GM19193 (cell line): ENCODE results near the gene ALG10.
A peak's percentile ranks its signal among the peaks of the same experiment; 100 is the strongest.

ENCODE experiments used
- POLR2A ChIP-seq: IDR thresholded peaks from 4 replicates; pipeline ENCODE4 v1.6.1; 2011; ENCODE audit not compliant: insufficient read depth, insufficient read length; ENCODE audit errors: extremely low read depth

ALG10 gene, protein sequence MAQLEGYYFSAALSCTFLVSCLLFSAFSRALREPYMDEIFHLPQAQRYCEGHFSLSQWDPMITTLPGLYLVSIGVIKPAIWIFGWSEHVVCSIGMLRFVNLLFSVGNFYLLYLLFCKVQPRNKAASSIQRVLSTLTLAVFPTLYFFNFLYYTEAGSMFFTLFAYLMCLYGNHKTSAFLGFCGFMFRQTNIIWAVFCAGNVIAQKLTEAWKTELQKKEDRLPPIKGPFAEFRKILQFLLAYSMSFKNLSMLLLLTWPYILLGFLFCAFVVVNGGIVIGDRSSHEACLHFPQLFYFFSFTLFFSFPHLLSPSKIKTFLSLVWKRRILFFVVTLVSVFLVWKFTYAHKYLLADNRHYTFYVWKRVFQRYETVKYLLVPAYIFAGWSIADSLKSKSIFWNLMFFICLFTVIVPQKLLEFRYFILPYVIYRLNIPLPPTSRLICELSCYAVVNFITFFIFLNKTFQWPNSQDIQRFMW

DNA sequence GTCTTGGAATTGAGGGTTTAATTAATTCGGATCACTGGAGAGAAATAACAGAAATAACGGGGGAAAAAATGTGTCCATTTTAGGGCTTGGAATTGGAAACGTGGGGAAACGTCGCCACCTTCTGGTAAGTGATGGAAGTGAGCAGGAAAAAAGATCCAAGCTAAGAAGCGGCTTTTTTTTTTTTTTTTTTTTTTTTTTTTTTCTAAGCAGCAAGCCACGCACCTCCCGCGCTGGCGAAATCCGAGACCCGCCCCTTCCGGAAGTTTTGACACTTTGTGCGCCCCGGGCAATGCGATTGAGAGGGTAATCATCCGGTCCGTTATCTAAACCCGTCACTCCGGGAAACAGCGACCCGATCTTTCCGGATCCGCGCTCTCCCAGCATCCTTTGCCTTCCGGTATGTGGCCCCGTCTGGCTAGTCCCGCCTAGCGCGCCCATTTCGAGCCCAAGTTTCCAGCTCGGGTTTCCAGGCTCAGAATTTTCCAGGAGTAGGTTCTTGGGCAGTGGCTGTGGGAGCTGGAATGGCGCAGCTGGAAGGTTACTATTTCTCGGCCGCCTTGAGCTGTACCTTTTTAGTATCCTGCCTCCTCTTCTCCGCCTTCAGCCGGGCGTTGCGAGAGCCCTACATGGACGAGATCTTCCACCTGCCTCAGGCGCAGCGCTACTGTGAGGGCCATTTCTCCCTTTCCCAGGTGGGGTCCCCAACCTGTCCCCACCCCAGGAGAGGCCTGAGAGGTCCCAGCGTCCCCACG lies at the start of gene ALG10:
Gene ALG10, plus strand, starts transcription at position 418 of the 752 bp plus-strand sequence. Its CDS starts 104 bp downstream, at position 522.
- TF ChIP-seq POLR2A = peak; percentile 84

DNA sequence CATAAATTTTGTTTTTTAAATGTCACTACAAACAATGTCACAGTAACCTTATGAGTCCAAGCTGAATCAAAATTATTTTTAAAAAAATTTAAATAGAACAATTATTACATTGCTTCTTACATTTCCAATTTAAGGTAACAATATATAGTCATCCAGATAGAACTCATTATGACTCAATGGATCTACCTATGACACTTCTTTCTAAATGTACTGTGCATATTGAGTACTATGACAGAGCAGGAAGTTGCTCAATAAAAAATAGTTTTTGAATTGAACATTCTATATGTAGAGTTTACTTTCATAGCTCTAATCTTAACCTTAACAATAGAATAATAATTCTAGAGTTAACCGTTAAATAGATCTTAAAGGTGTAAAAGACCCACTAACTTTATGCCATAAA lies 44.4 kb upstream of the ALG10 start:
- no peak for TF ChIP-seq POLR2A

DNA sequence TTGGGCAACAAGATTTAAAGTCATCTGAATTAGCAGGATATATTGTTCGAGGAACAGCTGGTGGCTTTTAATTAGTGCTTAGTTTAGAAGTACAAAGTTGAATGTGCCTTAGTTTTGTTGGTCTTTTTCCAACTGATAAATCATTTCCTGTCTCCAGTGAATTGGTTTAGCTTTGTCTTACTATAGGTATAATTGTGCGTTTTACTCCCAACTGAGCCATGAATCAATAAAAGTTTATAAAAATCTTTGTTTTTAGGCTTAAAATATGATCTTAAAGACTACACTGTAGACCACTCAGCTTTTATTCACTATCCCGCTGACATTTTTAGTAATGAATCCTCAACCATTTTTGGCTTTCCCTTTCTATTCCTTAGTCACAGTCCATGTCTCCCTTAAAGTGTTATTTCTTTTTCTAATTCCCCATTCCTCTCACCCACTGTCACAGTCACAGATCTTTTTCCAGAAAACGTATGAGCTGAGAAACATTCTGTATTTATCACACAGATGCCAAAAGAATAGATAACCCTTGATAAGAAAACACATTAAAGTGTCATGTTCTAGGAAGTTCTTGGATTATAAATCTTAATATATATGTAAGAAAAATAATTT lies 34.0 kb upstream of the ALG10 start:
- no peak for TF ChIP-seq POLR2A

DNA sequence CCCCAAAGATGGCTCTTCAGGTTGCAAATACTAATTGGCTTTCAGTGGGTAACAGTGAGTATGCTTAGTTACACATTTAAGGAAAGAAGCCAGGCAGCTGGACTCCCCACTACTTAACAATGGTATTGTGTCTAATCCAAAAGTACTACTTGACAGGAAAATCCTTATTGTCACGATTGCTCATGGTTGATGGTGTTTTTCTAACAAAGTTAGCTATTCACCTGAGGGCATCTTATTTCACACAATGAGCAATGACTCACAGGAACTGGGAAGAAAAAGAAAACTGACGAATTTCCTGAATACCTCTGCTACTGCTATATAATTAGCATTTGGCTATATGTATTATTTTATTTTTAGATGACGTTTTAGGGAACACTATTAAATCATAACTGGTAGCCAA lies 33.4 kb upstream of the ALG10 start:
- TF ChIP-seq POLR2A = no peak

DNA sequence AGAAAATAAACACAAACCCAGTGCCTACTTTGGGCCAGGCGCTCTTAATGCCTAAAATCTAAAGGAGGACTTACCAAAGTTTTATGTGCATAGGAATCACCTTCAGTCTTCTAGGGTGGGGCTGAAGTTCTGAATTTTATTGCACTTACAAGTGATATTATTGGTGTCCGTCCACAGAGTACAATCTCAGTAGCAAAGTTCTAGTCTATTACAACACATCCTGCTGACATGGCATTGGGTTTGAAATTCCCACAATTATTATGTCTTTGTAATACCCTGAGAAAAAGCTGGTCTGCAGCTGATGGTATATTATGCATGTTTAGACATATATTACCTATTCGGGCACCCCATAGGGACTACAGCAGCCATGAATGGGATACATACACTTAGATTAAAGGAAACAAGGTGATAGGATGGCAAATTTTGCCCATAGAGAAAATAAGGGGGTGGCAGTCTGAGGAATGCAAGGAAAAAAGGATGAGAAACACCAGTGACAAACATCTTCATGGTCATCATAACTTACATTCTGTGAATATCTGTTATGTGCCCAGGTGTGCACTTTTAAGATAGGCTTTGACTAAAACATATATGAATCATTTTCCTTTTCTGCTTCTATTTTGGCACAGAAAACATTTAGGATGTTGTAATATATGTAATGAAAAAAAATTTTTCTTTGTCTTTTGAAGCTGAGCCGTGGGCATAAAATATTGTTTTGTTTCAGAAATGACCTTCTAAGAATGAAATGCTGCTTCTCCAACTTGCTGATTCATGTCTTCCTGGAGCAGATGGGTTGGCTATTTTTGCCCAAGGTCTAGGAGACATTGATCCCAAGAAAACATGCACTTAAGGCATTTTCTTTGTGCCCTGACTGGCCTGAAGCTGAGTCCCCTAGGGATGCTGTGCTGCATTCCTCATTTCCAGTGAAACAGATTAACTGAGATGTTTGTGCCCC lies 27.2 kb upstream of the ALG10 start:
- TF ChIP-seq POLR2A = no peak

DNA sequence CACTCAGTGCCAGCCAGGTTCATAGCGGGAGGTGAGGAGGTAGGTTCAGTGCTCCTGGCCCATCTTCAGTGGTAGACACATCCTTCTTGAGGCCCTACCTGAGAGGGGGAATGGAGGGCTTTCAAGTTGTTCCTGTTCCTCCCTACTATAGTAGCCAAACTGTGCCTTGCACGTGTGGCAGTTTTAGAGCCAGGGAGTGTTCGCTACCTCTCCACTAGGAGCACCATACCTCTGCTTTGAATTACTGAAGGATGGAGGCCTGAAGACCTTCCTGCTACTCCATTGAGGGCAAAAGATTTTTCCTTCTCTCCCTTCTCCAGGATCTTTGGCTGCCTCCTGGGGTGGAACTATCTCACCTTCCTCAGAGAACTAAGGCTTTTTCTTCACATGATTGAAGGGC lies 5.9 kb upstream of the ALG10 start:
- TF ChIP-seq POLR2A = no peak

DNA sequence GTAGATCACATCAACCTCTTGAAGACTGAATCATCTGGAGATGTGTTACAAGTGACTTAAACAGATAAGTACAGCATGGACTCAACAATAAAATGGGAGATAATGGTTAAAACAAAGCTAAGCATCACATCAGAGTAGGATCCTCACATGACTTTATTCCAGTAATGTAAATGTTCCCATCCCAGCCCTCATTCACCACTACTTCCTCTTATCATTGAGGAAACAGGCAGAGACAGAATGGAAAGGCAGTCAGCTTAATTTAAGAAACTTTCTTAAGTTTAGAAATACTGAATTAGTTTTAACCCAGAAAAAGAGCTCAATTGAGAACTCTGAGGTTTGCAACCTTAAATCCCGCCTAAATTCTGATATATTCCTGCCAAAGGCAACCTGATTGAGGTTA lies 1.2 kb upstream of the ALG10 start:
- TF ChIP-seq POLR2A = no peak

DNA sequence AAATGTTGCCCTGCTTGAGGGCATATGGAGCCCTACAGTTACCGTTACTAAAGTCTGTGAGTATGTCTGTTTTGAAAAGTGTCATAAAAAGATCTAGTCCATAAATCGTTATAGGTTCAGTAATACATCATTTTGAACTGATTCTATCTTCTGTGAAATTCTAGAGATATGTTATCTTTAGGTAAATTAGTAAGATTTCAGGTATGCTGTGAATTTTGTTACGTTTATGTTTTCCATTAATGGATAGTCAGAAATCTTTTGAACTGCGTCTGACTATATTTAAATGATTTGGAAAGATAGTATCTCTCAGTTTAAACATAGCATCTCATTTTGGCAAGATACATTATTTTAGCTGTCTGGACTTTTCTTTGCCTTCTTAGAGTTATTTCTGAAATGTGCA lies 8.3 kb downstream of the ALG10 start:
- TF ChIP-seq POLR2A = no peak

DNA sequence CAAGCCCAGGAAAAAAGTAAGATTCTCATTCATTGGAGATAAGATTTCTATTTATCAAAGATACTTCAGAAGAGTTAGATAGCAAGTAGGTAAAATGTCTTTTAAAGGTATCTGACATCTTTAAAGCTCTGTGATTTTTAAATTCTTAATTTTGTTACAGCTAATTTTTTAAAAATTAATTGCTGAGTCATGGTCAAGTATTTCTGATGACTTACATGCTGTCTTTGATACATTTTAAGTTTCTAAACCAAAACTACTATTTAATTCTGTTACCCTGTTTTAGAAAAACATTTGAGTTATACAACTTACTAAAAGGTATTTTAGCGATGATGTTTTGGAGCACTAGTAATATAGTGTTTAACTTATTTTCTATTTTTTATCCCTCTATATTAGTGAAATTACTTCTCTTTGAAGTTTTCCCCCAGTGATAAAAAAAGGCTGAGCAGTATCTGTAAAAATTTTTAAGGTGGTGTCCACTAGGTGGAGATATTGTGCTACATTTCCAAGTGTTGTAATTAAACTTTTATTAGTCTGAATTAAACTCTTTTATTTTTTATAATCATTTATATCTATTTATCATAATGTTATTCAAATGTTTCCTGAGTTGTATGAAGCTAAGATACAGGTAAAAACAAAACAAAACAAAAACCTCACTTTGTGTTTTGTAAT lies 11.5 kb downstream of the ALG10 start:
- no peak for TF ChIP-seq POLR2A

DNA sequence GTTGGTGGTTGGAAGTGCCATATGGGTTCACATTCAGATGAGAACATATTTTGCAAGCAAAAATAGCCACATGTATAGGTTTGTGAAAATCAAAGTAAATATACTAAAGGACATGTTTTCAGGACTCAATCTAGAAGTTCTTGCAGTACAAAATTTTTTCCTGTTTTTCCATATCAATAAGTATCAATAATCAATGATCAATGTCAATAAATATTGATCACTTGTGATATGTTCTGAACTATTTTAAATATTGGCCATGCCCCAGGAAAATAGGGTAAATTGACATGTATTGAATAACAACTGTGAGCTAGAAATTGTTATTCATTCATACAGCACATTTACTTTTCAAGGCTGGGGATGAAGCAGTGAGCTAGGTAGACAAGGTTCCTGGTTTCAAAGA lies 24.3 kb downstream of the ALG10 start:
- TF ChIP-seq POLR2A = no peak

DNA sequence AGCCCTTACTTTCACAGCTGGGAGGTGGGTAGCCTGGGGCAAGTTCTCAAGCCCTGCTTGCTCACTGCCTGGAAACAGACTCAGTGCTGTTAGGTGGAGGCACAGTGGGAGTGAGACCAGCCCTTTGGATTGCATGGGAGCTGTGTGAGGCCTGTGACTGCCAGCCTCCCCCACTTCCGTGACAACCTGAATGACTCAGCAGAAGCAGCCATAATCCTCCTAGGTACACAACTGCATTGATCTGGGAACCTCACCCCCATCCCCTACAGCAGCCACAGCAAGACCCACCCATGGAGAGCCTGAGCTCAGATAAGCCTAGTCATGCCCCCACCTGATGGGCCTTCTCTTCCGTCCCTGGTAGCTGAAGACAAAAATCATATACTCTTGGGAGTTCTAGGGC lies 26.4 kb downstream of the ALG10 start:
- TF ChIP-seq POLR2A = no peak

DNA sequence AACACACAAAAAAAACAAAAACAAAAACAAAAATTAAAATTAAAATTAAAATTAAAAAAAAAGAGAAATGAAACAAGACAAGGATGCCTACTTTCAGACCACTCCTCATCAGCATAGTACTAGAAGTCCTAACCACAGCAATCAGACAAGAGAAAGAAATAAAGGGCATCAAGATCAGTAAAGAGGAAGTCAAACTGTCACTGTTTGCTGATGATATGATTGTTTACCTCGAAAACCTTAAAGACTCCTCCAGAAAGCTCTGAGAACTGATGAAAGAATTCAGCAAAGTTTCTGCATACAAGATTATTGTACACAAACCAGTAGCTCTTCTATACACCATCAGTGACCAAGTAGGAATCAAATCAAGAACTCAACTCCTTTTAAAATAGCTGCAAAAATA lies 29.2 kb downstream of the ALG10 start:
- TF ChIP-seq POLR2A = no peak

DNA sequence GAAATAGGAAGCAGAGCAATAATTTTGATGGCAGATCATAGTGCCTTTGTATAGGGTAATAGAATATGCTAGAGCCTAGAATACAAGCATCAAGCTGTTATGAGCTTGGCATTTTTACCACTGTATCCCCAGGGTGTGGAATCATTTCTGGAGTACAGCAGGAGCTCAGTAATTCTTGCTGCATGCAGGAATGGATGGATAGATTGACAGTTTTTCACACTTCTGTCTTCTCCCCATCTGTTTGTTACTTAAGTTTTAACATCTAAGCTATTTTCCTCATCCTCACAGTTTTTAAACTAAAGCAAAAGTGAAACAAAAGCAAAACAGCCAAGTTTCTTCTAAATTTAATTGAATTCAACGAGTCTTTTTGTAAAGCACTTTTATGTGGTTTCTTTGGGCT lies 32.6 kb downstream of the ALG10 start:
- TF ChIP-seq POLR2A = no peak
